DOHH2 (cell line): ENCODE measurements around the gene SLC9A9.

Experiments used
- H3F3A ChIP-seq: fragments of 200-600 bp; sonication (generic), shearing (Covaris generic); 2 replicates; pipeline ENCODE4 v1.6.0; 2016; ENCODE audit warnings: antibody characterized with exemption, mild to moderate bottlenecking; ENCODE audit not compliant: control insufficient read depth, insufficient read depth
- H3K27ac ChIP-seq: fragments of 200-600 bp; sonication (generic); 2 replicates; pipeline ENCODE4 v1.5.1; 2014; ENCODE audit warnings: low read depth, mild to moderate bottlenecking, low read length, moderate library complexity
- H3K27me3 ChIP-seq: fragments of 200-600 bp; sonication (generic); 2 replicates; pipeline ENCODE4 v1.6.1; 2014; ENCODE audit warnings: mild to moderate bottlenecking, low read length, mixed read lengths; ENCODE audit not compliant: control insufficient read depth
- H3K36me3 ChIP-seq: fragments of 200-600 bp; sonication (generic); 2 replicates; pipeline ENCODE4 v1.6.1; 2014; ENCODE audit warnings: mild to moderate bottlenecking, low read length, moderate library complexity, mixed read lengths; ENCODE audit not compliant: control insufficient read depth
- H3K4me1 ChIP-seq: fragments of 200-600 bp; sonication (generic); 2 replicates; pipeline ENCODE4 v1.6.1; 2014; ENCODE audit warnings: mild to moderate bottlenecking, low read length, mixed read lengths; ENCODE audit not compliant: control insufficient read depth
- H3K4me2 ChIP-seq: fragments of 200-600 bp; sonication (generic); 2 replicates; pipeline ENCODE4 v1.6.0; 2014; ENCODE audit warnings: mild to moderate bottlenecking, low read length, moderate library complexity
- H3K4me3 ChIP-seq: fragments of 200-600 bp; sonication (generic); 2 replicates; pipeline ENCODE4 v1.5.1; 2014; ENCODE audit warnings: mild to moderate bottlenecking, low read length, mixed read lengths
- H3K79me2 ChIP-seq: fragments of 200-600 bp; sonication (generic); 2 replicates; pipeline ENCODE4 v1.6.1; 2014; ENCODE audit warnings: mild to moderate bottlenecking, low read length, mixed read lengths; ENCODE audit not compliant: control insufficient read depth
- H3K9me2 ChIP-seq: fragments of 200-600 bp; sonication (generic); replicated peaks from 2 replicates; pipeline ENCODE4 v1.6.1; 2014; ENCODE audit warnings: mild to moderate bottlenecking, low read length, mixed read lengths; ENCODE audit not compliant: control insufficient read depth
- H3K9me3 ChIP-seq: fragments of 200-600 bp; sonication (generic); 2 replicates; pipeline ENCODE4 v1.6.1; 2014; ENCODE audit warnings: antibody characterized with exemption, low read length, mixed read lengths; ENCODE audit not compliant: control insufficient read depth, insufficient read depth
- H4K20me1 ChIP-seq: fragments of 200-600 bp; sonication (generic); 2 replicates; pipeline ENCODE4 v1.6.0; 2014; ENCODE audit warnings: low read depth, mild to moderate bottlenecking, antibody characterized with exemption, low read length, moderate library complexity; ENCODE audit not compliant: control insufficient read depth, insufficient read depth
- CTCF ChIP-seq: fragments of 200-600 bp; sonication (generic); IDR thresholded peaks from one replicate; pipeline ENCODE4 v1.5.1; 2014; ENCODE audit warnings: antibody characterized with exemption, mild to moderate bottlenecking, low read depth, low read length; ENCODE audit not compliant: poor library complexity, severe bottlenecking
- EZH2phosphoT487 ChIP-seq: fragments of 200-600 bp; sonication (generic); IDR thresholded peaks from 2 replicates; pipeline ENCODE4 v1.6.1; 2017; ENCODE audit warnings: borderline replicate concordance, mild to moderate bottlenecking, antibody characterized with exemption, low read length, moderate library complexity, mixed read lengths

Gene SLC9A9

GRCh38 chr3:143685491-143685890, 162.8 kb downstream of the SLC9A9 start:
- no peaks in the 10 kb centered on the region for H3K36me3 ChIP-seq
- no peaks in the 10 kb centered on the region for H3K9me3 ChIP-seq
- no peak overlapping the region for H3K4me3 ChIP-seq
- no peaks in the 10 kb centered on the region for H3F3A ChIP-seq
- H3K79me2 ChIP-seq: no peaks in the 10 kb centered on the region
- no peak overlapping the region for H3K27ac ChIP-seq
- no peaks in the 10 kb centered on the region for H3K4me1 ChIP-seq
- H3K27me3 ChIP-seq: peaks cover 4% of the 10 kb centered on the region; the same call in 1 of the 2 replicates
- no peaks in the 10 kb centered on the region for H4K20me1 ChIP-seq
- TF ChIP-seq CTCF (no peak), EZH2phosphoT487 (no peak)
- H3K9me2 ChIP-seq: no peaks in the 10 kb centered on the region
- no peak overlapping the region for H3K4me2 ChIP-seq

- H3K9me2 ChIP-seq: no peaks in the 10 kb centered on the region
- no peak overlapping the region for H3K4me2 ChIP-seq
- H3K27me3 ChIP-seq: no peaks in the 10 kb centered on the region
- no peak overlapping the region for H3K4me3 ChIP-seq
- peaks cover 6% of the 10 kb centered on the region for H3K4me1 ChIP-seq
- no peak overlapping the region for H3K27ac ChIP-seq
- H3K9me3 ChIP-seq: no peaks in the 10 kb centered on the region
- no peak for TF ChIP-seq EZH2phosphoT487
- no peak for TF ChIP-seq CTCF
- H3F3A ChIP-seq: no peaks in the 10 kb centered on the region
- H3K79me2 ChIP-seq: no peaks in the 10 kb centered on the region
- no peaks in the 10 kb centered on the region for H4K20me1 ChIP-seq
- H3K36me3 ChIP-seq: no peaks in the 10 kb centered on the region
These were observed 170.8 kb downstream of the SLC9A9 start for GRCh38 chr3:143677430-143677829.

- no peaks in the 10 kb centered on the region for H3F3A ChIP-seq
- H4K20me1 ChIP-seq: no peaks in the 10 kb centered on the region
- H3K9me3 ChIP-seq: no peaks in the 10 kb centered on the region
- TF ChIP-seq CTCF: no peak
- TF ChIP-seq EZH2phosphoT487: no peak
- no peaks in the 10 kb centered on the region for H3K79me2 ChIP-seq
- no peaks in the 10 kb centered on the region for H3K27me3 ChIP-seq
- H3K4me2 ChIP-seq: no peak overlapping the region
- no peak overlapping the region for H3K4me3 ChIP-seq
- no peaks in the 10 kb centered on the region for H3K36me3 ChIP-seq
- peaks cover 6% of the 10 kb centered on the region for H3K4me1 ChIP-seq
- H3K9me2 ChIP-seq: no peaks in the 10 kb centered on the region
- no peak overlapping the region for H3K27ac ChIP-seq
These were observed 171.5 kb downstream of the SLC9A9 start for GRCh38 chr3:143676747-143677146.

GRCh38 chr3:143676021-143676420, 172.2 kb downstream of the SLC9A9 start:
- no peak for TF ChIP-seq EZH2phosphoT487
- TF ChIP-seq CTCF: no peak
- H3K4me3 ChIP-seq: no peak overlapping the region
- no peak overlapping the region for H3K27ac ChIP-seq
- no peaks in the 10 kb centered on the region for H3K9me3 ChIP-seq
- H3K27me3 ChIP-seq: no peaks in the 10 kb centered on the region
- H3K4me2 ChIP-seq: no peak overlapping the region
- H3K9me2 ChIP-seq: no peaks in the 10 kb centered on the region
- H3K79me2 ChIP-seq: no peaks in the 10 kb centered on the region
- H3K36me3 ChIP-seq: no peaks in the 10 kb centered on the region
- H3F3A ChIP-seq: no peaks in the 10 kb centered on the region
- peaks cover 6% of the 10 kb centered on the region for H3K4me1 ChIP-seq
- H4K20me1 ChIP-seq: no peaks in the 10 kb centered on the region
